ENCODE measurements around the gene ARSJ. TPM values are rescaled to one million over a fixed set of nuclear protein-coding genes. Genes with fewer than 3 reads are reported as not detected.
"Not testable (repeated sequence)": the region's sequence is repeated elsewhere in the genome, so short reads cannot be mapped to it uniquely, and the experiment has no call there.

Gene ARSJ
- total RNA-seq, 1 donor from 2014 or later: not detected

DNA sequence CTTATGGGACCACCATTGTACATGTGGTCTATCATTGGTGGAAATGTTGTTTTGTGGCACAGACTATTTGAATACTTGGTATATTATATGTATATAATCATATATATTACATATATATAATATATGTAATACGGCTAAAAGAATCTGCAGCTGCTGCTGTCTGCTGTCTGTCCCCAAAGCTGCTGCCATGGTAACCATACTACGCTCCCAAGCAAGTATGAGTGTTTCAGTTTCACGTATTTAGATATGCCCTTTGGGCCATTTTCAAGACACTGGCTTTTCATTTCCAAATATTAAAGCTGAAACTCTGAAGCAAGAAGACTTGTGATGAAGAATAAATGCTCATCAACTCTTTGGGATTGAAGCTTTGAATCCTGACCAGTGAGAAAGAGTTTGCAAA lies 42.0 kb upstream of the ARSJ start:
- H3K36me3 Mint-ChIP-seq (ENCODE audit: low read depth): no peaks in the 10 kb centered on the region
- no peak for DNase-seq
- no peak overlapping the region for H3K27ac Mint-ChIP-seq

DNA sequence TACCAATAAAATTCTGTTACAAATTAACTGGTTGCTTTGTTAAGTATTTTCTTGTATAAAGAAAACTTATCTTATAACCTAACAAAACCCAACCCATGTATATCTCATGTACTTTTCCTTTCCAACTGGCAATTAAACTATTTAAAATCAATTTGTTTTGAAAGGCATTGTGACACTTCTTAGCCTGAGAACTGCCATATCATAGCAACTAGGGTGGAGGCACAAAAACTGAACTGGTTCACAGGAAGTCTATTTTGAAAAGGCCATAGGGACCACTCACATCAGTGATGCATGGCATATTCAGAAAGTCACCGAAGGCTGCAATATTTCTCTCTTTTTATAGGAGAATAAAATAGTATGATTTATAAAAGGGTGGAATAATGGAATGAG lies 40.5 kb upstream of the ARSJ start:
- DNase-seq (no peak), ATAC-seq (ENCODE audit: low read depth) (no peak)
- TF ChIP-seq, protein P1, sequence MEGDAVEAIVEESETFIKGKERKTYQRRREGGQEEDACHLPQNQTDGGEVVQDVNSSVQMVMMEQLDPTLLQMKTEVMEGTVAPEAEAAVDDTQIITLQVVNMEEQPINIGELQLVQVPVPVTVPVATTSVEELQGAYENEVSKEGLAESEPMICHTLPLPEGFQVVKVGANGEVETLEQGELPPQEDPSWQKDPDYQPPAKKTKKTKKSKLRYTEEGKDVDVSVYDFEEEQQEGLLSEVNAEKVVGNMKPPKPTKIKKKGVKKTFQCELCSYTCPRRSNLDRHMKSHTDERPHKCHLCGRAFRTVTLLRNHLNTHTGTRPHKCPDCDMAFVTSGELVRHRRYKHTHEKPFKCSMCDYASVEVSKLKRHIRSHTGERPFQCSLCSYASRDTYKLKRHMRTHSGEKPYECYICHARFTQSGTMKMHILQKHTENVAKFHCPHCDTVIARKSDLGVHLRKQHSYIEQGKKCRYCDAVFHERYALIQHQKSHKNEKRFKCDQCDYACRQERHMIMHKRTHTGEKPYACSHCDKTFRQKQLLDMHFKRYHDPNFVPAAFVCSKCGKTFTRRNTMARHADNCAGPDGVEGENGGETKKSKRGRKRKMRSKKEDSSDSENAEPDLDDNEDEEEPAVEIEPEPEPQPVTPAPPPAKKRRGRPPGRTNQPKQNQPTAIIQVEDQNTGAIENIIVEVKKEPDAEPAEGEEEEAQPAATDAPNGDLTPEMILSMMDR (IDR thresholded peaks at IDR 0.05): no peak
- POLR2A ChIA-PET: no interaction called here
- Mint-ChIP-seq H3K27me3 (no peaks in the 10 kb centered on the region), H3K27ac (no peak overlapping the region), H3K4me1 (peaks cover 3% of the 10 kb centered on the region), H3K9me3 (no peaks in the 10 kb centered on the region), H3K4me3 (no peak overlapping the region), H3K36me3 (ENCODE audit: low read depth) (no peaks in the 10 kb centered on the region)
- intact Hi-C loops (cut with micrococcal nuclease): no loop called here
- CTCF ChIA-PET: no interaction called here

More for the DNA sequence above, 42.0 kb upstream of the ARSJ start:
- POLR2A ChIA-PET: no interaction called here
- no peaks in the 10 kb centered on the region for H3K9me3 Mint-ChIP-seq
- CTCF ChIA-PET: no interaction called here
- no peak overlapping the region for H3K4me3 Mint-ChIP-seq
- intact Hi-C loops (cut with micrococcal nuclease): no loop called here
- no peaks in the 10 kb centered on the region for H3K27me3 Mint-ChIP-seq
- TF ChIP-seq, protein P1 (IDR thresholded peaks at IDR 0.05): no peak
- peaks cover 3% of the 10 kb centered on the region for H3K4me1 Mint-ChIP-seq
- no peak for ATAC-seq (ENCODE audit: low read depth)

DNA sequence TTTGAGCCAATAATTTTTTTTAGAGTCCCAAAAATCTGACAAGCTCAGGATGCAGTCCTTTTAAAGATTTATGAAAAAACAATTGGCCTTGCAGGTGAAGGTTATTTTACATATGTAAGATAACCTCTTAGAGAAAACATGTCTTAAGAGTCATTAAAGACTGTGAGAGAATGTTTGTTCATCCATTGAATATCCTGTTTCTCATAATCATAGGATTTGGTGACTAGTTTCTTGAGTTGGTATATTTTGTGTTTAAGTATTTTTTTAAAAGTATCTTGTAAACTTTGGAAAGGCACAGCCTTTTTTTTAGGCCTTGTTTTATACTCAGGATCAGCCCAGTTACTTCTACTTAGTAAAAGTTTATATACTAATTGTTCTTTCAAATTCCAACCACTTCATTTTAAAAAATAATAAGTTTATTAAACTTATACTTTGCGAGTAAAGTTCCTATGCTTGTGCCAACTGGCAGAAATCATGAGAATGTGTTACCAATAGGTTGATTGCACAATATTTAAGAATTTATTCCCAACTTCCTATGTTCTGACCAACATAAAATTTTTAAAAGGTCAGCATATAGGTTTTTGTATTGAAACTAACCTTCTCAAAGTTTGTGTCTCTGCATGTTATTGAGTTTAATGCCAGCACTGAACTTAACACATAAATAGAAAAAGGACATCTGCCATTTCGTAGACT lies 40.0 kb upstream of the ARSJ start:
- ATAC-seq (ENCODE audit: low read depth): no peak
- TF ChIP-seq, protein P1 (IDR thresholded peaks at IDR 0.05): no peak
- Mint-ChIP-seq H3K27ac (no peak overlapping the region), H3K4me1 (peaks cover 3% of the 10 kb centered on the region), H3K36me3 (ENCODE audit: low read depth) (no peaks in the 10 kb centered on the region), H3K9me3 (no peaks in the 10 kb centered on the region), H3K27me3 (no peaks in the 10 kb centered on the region), H3K4me3 (no peak overlapping the region)
- POLR2A ChIA-PET: no interaction called here
- intact Hi-C loops (cut with micrococcal nuclease): no loop called here
- CTCF ChIA-PET: no interaction called here
- no peak for DNase-seq

DNA sequence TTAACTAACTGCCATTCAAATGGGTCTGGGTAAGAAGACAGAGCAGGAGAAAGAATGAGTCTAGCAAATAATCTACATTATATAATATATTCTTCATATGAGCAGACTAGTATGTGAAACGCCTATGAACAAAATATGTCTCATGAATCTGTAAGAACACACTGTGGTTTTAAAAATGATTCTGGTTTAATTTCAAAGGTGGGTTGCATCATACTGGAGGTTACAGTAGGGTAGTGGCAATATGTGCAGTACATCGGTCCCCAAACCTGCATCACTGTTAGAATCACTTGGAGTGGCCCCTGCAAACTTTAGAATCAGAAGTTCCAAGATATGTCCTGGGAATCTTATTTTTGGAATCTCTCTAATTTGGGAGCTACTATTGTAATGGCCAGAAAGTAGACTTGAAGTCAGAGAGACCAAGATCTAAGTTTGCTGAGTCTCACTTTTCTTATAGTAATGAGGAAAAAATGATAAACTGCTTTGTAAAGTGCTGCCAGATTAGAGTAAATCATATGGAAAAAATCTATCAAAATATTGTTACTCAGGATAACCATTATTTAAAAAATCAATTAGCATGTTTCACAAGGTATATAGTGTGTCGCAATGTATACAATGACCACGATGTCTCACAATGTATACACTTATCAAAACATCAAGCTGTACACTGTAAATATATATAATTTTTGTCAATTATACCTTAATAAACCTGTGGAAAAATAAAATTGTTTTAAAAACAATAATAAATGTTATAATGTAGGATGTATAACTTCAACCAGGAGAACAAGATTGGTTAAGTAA lies 37.9 kb upstream of the ARSJ start:
- no peak overlapping the region for H3K27ac Mint-ChIP-seq
- CTCF ChIA-PET: no interaction called here
- H3K36me3 Mint-ChIP-seq (ENCODE audit: low read depth): no peaks in the 10 kb centered on the region

DNA sequence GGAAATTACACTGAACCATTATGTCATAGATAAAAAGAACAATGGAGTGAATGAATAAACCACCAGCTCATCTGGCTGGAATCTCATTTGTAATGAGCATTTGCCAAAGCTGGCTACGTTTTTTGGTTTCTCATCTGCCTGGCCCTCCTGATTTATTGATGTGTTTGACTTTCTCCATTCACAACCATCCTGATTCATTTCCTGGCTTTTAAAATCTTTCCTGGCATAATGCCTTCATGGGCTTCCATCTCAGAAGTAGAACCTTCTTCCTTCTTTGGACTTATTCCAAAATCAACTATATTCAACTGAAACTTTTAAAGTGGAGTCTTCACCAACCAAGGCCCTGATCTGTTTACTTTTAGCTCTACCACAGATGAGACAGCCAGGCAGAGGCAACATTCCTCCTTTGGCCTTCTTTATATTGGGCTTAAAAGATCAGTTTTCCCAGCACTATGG lies 36.0 kb upstream of the ARSJ start:
- Mint-ChIP-seq H3K27me3 (peaks cover 10% of the 10 kb centered on the region), H3K9me3 (no peaks in the 10 kb centered on the region), H3K4me3 (no peak overlapping the region), H3K36me3 (ENCODE audit: low read depth) (no peaks in the 10 kb centered on the region), H3K4me1 (no peaks in the 10 kb centered on the region), H3K27ac (no peak overlapping the region)
- POLR2A ChIA-PET: no interaction called here
- CTCF ChIA-PET: no interaction called here
- TF ChIP-seq, protein P1 (IDR thresholded peaks at IDR 0.05): no peak
- intact Hi-C loops (cut with micrococcal nuclease): no loop called here
- ATAC-seq (ENCODE audit: low read depth): no peak
- DNase-seq: no peak

More for the DNA sequence above, 37.9 kb upstream of the ARSJ start:
- Mint-ChIP-seq H3K9me3 (no peaks in the 10 kb centered on the region), H3K27me3 (peaks cover 3% of the 10 kb centered on the region), H3K4me1 (peaks cover 1% of the 10 kb centered on the region), H3K4me3 (no peak overlapping the region)
- TF ChIP-seq, protein P1 (IDR thresholded peaks at IDR 0.05): no peak
- POLR2A ChIA-PET: no interaction called here
- ATAC-seq (ENCODE audit: low read depth) (no peak), DNase-seq (no peak)
- intact Hi-C loops (cut with micrococcal nuclease): no loop called here

DNA sequence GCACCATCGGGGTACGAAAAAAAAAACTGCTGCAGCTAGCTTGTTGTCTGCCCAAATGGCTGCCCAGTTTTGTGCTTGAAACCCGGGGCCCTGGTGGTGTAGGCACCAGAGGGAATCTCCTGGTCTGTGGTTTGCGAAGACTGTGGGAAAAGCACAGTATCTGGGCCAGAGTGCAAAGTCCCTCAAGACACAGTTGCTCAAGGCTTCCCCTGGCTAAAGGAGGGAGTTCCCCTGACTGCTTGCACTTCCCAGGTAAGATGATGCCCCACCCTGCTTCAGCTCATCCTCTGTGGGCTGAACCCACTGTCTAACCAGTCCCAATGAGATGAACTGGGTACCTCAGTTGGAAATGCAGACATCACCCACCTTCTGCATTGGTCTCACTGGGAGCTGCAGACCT lies 33.8 kb upstream of the ARSJ start:
- H3K4me3 Mint-ChIP-seq; CTCF ChIA-PET; H3K9me3 Mint-ChIP-seq; intact Hi-C loops (cut with micrococcal nuclease); POLR2A ChIA-PET; H3K27ac Mint-ChIP-seq; H3K4me1 Mint-ChIP-seq; DNase-seq; ATAC-seq (ENCODE audit: low read depth); H3K36me3 Mint-ChIP-seq (ENCODE audit: low read depth): not testable (repeated sequence)
- peaks cover 24% of the 10 kb centered on the region for H3K27me3 Mint-ChIP-seq

Measured in activated B cell treated with CpG ODN at 0.5 μM for 24 hours (primary cell).